MV-4-11 (cell line): ENCODE data around the gene EXOC8.

Source experiments
- DNase-seq: peaks from one replicate; lab custom pipeline; 2025; lab: John Stamatoyannopoulos, UW

The EXOC8 gene

DNA sequence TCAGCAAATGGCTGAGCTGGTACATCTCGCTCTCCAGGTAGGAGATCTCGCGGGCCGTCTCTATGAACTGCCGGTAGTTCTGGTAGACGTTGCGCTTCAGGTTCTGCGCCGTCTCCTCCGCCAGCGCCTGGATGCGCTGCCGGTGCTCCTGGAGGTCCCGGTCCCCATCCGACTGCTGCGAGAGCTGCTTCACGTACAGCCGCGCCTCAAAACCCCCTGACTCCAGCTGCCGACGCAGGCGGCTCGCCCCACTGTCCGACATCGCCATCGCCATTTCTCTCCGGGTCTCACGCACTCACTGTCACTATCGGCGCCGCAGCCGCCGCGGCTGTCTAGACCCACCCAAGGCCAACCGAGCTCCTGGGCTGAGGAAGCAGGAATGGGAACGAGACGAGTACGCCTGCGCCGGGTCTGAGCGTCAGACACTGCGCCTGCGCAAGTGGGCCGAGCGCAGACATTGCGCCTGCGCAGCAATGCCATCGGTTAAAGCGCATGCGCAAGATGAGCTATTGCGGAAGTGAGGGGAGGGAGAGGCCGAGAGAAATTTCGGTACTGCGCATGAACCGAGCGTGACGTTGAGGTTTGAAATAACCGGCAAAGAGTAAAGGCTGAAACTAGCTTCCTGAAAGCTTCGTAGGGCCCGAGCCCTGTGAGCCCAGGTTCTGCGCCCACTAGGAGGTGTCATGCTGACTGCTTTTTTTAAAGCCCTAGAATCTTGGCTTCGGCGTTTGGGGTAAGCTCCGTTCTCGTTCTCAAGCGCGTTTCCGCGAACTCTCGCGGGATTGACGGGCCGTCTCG, at the start of gene EXOC8:
Gene EXOC8, minus strand, starts transcription at position 381 of the 798 bp plus-strand sequence. Its CDS starts 107 bp downstream, at position 274.
- DNase-seq: peak; percentile 96

DNA sequence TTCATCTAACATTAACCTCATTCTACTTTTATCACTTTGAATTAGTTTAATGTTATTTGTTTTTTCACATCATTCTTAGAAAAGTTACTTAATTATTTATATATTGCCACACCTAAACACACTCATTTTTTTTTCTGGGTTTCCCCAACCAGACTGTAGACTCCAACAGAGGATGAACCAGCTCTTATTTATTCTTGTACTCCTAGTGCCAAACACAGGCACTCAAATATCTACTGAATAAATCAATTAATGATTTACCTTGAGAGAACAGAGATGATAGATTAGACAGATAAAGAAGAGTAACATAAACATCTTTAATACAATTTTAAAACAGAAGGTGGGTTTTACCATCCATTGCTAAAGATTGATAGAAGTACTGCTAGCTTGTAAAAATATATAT, 48.8 kb upstream of the EXOC8 start:
- no peak for DNase-seq

DNA sequence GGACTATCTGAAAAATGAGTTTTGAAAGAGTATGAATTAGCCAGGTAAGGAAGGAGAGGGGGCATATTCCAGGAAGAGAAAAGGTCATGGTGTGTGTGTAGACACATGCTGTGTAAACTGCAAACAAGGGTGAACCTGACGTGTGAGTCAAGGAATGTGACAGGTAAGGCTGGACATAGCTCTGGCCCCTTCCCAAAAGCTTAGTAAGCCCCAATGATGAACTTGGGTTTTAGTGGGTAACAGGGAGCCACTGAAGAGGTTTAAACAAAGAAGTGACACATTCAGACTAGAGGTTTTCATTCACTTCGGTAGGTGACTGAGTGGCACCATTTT, 47.7 kb upstream of the EXOC8 start:
- no peak for DNase-seq

DNA sequence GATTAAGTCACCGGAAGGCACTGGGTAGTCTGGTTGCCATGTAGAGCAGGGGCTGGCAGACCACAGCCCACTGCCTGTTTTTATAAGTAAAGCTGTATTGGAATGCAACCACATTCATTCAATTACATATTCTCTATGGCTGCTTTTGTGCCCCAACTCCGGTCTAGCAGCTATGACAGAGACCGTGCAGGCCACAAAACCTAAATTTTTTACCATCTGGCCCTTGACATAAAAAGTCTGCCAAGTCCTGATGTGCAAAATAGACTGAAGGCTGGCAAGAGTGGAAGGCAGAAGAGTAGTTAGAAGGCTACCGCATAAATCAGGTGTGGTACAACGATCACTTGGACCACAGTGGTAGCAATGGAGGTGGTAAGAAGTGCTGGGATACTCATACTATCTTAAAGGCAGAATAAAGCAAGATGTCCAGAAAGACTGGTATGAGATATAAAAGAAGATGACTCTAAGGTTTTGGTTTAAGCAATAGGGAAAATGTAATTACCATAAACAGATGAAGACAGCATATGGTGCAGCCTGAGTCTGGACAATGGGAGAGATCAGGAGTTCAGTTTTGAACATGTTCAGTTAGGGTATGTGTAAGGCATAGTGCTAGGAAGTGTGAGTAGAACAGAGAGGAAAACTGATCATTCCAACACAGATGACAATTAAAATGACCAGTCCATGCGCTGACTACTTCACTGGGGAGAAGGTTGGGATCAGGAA, 47.2 kb upstream of the EXOC8 start:
- DNase-seq: no peak

- peak; percentile 61 for DNase-seq
Measured at GRCh38 chr1:231383159-231383860, 45.7 kb upstream of the EXOC8 start.

DNA sequence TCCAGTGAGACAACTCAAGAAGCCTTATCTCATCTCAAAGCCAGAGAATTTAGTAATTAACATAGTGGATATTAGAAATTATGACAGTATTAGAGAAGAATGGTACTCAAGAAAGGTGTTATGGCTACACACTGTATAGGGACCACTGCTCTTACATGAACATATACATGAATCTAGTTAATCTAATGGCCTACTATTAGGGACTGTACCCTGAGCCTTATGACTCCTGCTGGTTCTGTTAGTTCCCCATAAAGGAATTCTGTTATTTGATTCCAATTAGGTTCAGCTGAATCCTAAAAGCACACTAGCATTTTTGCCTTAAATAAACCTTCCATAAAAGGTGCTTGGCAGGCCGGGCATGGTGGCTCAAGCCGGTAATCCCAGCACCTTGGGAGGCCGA, 44.8 kb upstream of the EXOC8 start:
- DNase-seq: no peak

DNA sequence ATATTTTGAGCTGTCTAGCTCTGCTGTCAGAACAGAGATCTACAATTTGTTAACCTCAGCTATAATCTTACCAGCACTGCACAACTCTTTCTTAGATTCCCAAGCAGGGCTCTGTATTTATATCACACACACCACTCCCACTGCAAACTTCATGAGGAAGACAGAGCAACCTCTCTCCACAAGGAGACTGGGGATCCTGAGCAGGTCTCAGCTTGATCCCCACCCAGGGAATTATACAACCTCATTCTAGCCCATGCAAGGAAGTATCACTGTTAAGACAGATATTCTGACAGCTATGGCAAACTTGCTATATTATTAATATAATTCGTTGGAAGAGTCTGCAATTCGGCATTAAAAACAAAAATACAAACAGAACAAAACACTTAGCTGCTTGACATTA, 44.1 kb upstream of the EXOC8 start:
- no peak for DNase-seq

GRCh38 chr1:231376875-231377549, 39.4 kb upstream of the EXOC8 start:
- DNase-seq: no peak

DNA sequence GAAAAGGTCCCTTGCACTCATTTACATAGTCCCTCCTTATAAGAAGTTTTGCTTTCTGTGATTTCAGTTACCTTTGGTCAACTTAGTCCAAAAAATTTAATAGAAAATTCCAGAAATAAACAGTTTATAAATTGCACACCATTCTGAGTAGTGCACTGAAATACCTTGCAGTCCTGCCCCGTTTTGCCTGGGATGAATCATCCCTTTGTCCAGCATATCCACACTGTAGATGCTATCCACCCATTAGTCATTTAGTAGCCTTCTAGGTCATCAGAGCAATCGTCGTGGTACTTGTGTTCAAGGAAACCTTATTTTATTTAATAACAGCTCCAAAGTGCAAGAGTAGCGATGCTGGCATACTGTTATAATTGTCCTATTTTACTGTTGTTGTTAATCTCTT, 38.4 kb upstream of the EXOC8 start:
- DNase-seq: no peak

- DNase-seq: no peak
Measured at GRCh38 chr1:231374394-231374793, 36.7 kb upstream of the EXOC8 start.

GRCh38 chr1:231372501-231372900, 34.8 kb upstream of the EXOC8 start:
- DNase-seq: no peak

DNA sequence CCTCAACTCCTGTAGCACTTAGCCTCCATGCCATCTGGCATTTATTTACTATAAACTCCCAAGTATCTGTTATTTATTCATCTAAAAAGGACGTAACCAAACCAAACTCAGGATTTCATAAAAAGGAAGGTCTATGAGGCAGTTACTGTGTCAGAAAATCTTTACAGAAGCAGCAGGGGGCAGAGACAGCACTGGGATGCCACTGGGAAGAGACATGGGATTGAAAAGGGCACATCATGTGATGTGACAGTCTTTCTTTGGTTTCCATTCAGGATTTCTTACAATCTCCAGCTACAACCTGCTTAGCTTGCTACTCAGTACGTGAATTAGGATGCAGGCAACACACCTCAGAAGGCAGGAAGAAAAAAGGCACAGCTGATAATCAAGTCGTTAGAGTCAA, 31.6 kb upstream of the EXOC8 start:
- no peak for DNase-seq

GRCh38 chr1:231364192-231364591, 26.5 kb upstream of the EXOC8 start:
- DNase-seq: no peak

DNA sequence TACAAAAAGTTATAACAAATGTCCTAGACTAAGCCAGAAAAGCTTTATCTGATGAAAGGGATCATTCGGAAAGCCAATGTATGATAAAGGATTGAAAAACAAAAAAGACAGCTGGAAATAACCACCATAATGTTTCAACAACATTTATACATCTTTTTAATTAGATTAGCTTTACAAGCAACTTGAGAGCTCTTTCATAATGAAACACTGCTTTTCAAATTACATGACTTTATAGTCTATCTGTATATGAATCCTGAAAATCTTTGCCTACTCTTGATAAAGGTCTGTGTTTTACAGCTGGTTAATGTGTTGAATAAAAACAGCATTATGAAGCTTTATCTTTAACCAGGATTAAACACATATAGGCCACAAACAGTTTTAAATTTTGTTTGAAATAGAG, 26.0 kb upstream of the EXOC8 start:
- no peak for DNase-seq

DNA sequence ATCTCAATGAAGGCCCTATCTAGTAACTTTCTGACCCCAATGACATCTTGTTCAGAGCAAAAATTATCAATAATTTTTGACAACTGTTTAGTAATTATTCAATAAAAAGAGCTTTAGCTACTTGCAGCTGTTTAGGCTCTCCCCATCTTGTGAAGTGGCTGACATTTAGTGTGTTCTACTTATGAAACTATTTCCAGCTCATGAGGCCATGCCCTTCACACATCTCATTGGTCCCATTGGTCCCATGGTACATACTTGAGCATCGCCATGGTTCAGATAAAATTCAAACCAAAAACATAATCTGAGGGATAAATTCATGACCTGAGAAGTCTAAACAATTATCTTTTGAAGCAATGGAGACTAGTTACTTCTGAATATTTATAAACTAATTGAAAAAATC, 24.7 kb upstream of the EXOC8 start:
- DNase-seq: no peak

DNA sequence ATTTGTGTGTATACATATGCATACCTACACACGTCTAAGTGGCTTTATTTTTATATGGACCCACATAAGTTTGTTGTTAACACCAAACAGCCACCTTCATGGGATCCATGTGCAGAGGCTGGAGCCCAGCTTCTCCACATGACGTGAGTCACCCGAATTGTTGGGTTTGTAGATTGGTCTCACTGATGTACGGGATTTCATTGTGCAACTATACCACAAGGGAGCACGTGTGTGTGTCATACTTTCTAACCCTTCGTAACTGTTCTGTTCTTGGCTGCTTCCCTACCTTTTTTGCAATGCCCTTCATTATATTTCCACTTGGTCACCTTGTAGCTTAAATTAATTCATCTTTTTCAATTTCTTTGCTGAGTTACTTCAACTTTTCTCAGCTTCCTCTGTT, 21.5 kb upstream of the EXOC8 start:
- DNase-seq: peak; percentile 93

DNA sequence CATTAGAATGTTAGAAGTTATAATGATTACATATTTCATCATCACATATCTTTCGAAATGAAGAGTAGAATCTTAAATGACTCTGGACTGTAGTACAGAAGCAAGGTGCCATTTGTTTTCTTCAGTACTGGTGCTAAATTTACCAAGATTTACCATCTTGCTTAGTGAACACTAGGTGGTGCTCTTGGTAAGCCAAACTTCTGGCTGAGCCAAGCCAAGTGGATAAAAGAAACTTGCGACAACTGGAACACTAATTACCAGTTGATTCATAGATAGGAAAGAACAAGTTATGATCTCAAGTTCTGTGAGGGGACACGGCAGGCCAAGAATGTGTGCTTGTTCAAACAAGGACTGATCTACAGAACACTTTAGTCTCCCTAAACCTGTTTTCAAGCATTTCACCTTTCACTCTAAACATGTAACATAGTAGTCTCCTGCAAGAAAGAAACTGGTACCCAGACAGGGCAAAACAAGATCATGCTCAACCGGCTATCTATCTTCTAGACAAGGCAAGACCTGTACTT, 20.2 kb upstream of the EXOC8 start:
- peak; percentile 65 for DNase-seq

GRCh38 chr1:231357187-231357772, 19.6 kb upstream of the EXOC8 start:
- DNase-seq: peak; percentile 42

DNA sequence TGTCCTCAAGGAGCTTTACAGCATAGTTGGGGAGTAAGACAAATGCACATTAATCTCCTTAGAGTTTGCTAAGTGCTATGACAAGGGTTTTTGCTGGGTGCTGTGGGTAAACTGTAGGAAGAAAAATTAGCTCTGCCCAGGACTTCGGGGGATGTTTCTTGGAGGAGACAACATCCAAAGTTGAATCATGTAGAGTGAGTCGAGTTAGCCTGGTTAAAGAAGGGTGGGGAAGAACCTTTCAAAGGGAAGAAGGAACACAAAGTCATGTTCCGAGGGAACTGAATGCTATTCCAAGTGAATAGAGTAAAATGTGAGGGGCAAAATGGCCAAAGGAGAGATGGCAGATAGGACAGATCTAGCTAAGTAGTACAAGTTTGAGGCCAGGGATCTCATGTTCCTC, 17.5 kb upstream of the EXOC8 start:
- no peak for DNase-seq

- DNase-seq: no peak
Measured at GRCh38 chr1:231354330-231355020, 16.8 kb upstream of the EXOC8 start.

GRCh38 chr1:231353086-231353485, 15.4 kb upstream of the EXOC8 start:
- DNase-seq: no peak
